Loucy (cell line): Measurements from ENCODE around the gene TBC1D12.

Experiments used
- H2AFZ ChIP-seq: fragments of 200-600 bp; sonication (generic); 2 replicates; pipeline ENCODE4 v1.6.0; 2016; ENCODE audit warnings: antibody characterized with exemption, mild to moderate bottlenecking, low read length, moderate library complexity
- H3F3A ChIP-seq: fragments of 200-600 bp; 2 replicates; pipeline ENCODE4 v1.6.0; 2016; ENCODE audit warnings: antibody characterized with exemption, low read depth, mild to moderate bottlenecking
- H3K27me3 ChIP-seq: fragments of 200-600 bp; sonication (generic); 2 replicates; pipeline ENCODE4 v1.6.1; 2014; ENCODE audit warnings: low read length, mild to moderate bottlenecking; ENCODE audit not compliant: insufficient read depth, poor library complexity, severe bottlenecking
- H3K36me3 ChIP-seq: fragments of 200-600 bp; sonication (generic); 2 replicates; pipeline ENCODE4 v1.6.1; 2016; ENCODE audit warnings: low read length; ENCODE audit not compliant: insufficient read depth
- H3K4me1 ChIP-seq: fragments of 200-600 bp; sonication (generic); 2 replicates; pipeline ENCODE4 v1.5.1; 2014; ENCODE audit warnings: low read length, mild to moderate bottlenecking; ENCODE audit not compliant: insufficient read depth, poor library complexity, severe bottlenecking
- H3K4me2 ChIP-seq: fragments of 200-600 bp; sonication (generic); 2 replicates; pipeline ENCODE4 v1.6.0; 2014; ENCODE audit warnings: antibody characterized with exemption, low read length, low read depth, mild to moderate bottlenecking; ENCODE audit not compliant: poor library complexity, severe bottlenecking
- H3K4me3 ChIP-seq: fragments of 200-600 bp; sonication (generic); 2 replicates; pipeline ENCODE4 v1.5.1; 2014; ENCODE audit warnings: low read length, mild to moderate bottlenecking, mixed read lengths; ENCODE audit not compliant: poor library complexity, severe bottlenecking
- H3K79me2 ChIP-seq: fragments of 200-600 bp; sonication (generic); 2 replicates; pipeline ENCODE4 v1.6.1; 2014; ENCODE audit warnings: low read length; ENCODE audit not compliant: insufficient read depth
- H3K9ac ChIP-seq: fragments of 200-600 bp; sonication (generic); 2 replicates; pipeline ENCODE4 v1.6.0; 2014; ENCODE audit warnings: mild to moderate bottlenecking, low read depth, low read length, moderate library complexity; ENCODE audit not compliant: poor library complexity, severe bottlenecking
- H3K9me2 ChIP-seq: fragments of 200-600 bp; sonication (generic); replicated peaks from 2 replicates; pipeline ENCODE4 v1.6.1; 2016; ENCODE audit warnings: low read depth, low read length, mixed read lengths
- H3K9me3 ChIP-seq: fragments of 200-600 bp; sonication (generic); 2 replicates; pipeline ENCODE4 v1.6.1; 2014; ENCODE audit warnings: mild to moderate bottlenecking, antibody characterized with exemption, low read length, low read depth; ENCODE audit not compliant: insufficient read depth
- H4K20me1 ChIP-seq: fragments of 200-600 bp; sonication (generic); 2 replicates; pipeline ENCODE4 v1.6.0; 2014; ENCODE audit warnings: antibody characterized with exemption, low read length, mild to moderate bottlenecking; ENCODE audit not compliant: insufficient read depth, poor library complexity, severe bottlenecking
- CTCF ChIP-seq: fragments of 200-600 bp; sonication (generic); conservative IDR thresholded peaks from 2 replicates; pipeline ENCODE4 v1.5.1; 2014; ENCODE audit warnings: mild to moderate bottlenecking, antibody characterized with exemption, low read length
- EZH2phosphoT487 ChIP-seq: fragments of 200-600 bp; IDR thresholded peaks from 2 replicates; pipeline ENCODE4 v1.6.1; 2018; ENCODE audit warnings: antibody characterized with exemption, mild to moderate bottlenecking, moderate library complexity, borderline replicate concordance

The TBC1D12 gene

GRCh38 chr10:94443549-94443948 is 41.2 kb downstream of the TBC1D12 start:
- Histone ChIP-seq H3F3A (no peaks in the 10 kb centered on the region), H3K79me2 (no peaks in the 10 kb centered on the region), H2AFZ (no peak overlapping the region), H3K36me3 (no peaks in the 10 kb centered on the region), H3K27me3 (no peaks in the 10 kb centered on the region), H3K9me3 (no peaks in the 10 kb centered on the region), H3K9me2 (no peaks in the 10 kb centered on the region), H3K4me3 (no peak overlapping the region), H3K9ac (no peak overlapping the region), H3K4me2 (no peak overlapping the region), H3K4me1 (no peaks in the 10 kb centered on the region), H4K20me1 (no peaks in the 10 kb centered on the region)
- TF ChIP-seq CTCF: no peak
- no peak for TF ChIP-seq EZH2phosphoT487

GRCh38 chr10:94450782-94451181 is 48.4 kb downstream of the TBC1D12 start:
- Histone ChIP-seq H3K4me3 (no peak overlapping the region), H3K27me3 (no peaks in the 10 kb centered on the region), H3K79me2 (no peaks in the 10 kb centered on the region), H3K4me1 (no peaks in the 10 kb centered on the region), H3K9me3 (no peaks in the 10 kb centered on the region), H3K9me2 (no peaks in the 10 kb centered on the region), H3K36me3 (no peaks in the 10 kb centered on the region), H3K4me2 (no peak overlapping the region), H3K9ac (no peak overlapping the region), H2AFZ (no peak overlapping the region), H4K20me1 (no peaks in the 10 kb centered on the region), H3F3A (no peaks in the 10 kb centered on the region)
- TF ChIP-seq EZH2phosphoT487 (no peak), CTCF (no peak)

- Histone ChIP-seq H3K4me3 (no peak overlapping the region), H3K4me1 (no peaks in the 10 kb centered on the region), H3K4me2 (no peak overlapping the region), H2AFZ (no peak overlapping the region), H3K27me3 (no peaks in the 10 kb centered on the region), H3F3A (no peaks in the 10 kb centered on the region), H3K36me3 (no peaks in the 10 kb centered on the region), H3K79me2 (no peaks in the 10 kb centered on the region), H3K9ac (no peak overlapping the region), H4K20me1 (no peaks in the 10 kb centered on the region), H3K9me3 (no peaks in the 10 kb centered on the region), H3K9me2 (no peaks in the 10 kb centered on the region)
- TF ChIP-seq CTCF: no peak
- TF ChIP-seq EZH2phosphoT487: no peak
Observed at GRCh38 chr10:94451883-94452519, 49.7 kb downstream of the TBC1D12 start.
